GM19035 (cell line): ENCODE measurements around the gene APPL2.

ENCODE experiments used
- ATAC-seq: cut with Tn5 transposase; IDR thresholded peaks from one replicate; pipeline ENCODE4 v1.9.1; 2021; ENCODE audit not compliant: unreplicated experiment

APPL2 gene

DNA sequence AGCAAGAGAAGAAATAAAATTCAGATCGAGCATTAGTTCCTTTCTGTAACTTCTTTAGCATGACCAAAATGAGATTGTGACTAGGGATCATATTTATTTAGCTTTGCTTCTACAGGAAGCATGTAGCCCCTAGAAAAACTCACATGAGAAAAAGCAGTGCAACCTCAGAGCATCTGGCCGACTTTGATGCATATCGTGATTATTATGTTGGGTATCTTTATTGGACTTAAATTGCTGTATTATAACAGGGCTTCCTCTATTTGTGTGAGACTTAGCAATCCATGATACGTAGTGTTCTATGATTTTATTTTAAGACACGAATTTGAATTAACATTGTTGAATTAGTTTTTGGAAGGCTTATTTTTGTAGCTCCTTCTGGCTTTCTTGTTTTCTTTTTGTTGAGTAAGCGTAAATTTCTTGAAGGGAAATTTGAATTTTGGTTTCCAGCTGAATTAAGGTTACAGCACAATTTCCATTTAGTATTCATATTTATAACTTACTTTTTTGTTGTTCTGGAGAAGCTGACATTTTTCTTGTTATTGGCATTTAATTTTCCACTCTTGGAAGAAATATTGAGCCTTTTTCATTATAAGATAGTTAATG is 94.6 kb downstream of the APPL2 start:
- ATAC-seq: no peak

DNA sequence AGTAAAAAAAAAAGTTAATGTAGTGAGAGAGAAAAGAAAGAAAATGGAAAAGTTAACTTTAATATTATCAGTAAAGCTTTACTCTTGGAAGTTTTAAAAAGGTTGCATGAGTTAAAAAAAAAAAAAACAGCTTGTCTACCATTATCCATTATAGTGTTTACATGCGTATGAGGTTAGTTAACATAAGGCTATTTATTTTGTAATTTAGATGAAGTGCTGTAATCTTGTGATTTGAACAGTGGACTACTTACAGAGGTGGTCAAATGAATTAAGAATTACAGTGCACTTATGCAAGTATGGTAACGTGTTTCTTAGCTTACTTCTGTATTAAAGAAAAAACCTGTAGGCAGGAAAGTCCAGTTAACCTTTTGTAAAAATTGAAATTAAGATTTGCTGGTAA is 97.7 kb downstream of the APPL2 start:
- no peak for ATAC-seq
